ENCODE measurements around the gene ARHGAP8.

DNA sequence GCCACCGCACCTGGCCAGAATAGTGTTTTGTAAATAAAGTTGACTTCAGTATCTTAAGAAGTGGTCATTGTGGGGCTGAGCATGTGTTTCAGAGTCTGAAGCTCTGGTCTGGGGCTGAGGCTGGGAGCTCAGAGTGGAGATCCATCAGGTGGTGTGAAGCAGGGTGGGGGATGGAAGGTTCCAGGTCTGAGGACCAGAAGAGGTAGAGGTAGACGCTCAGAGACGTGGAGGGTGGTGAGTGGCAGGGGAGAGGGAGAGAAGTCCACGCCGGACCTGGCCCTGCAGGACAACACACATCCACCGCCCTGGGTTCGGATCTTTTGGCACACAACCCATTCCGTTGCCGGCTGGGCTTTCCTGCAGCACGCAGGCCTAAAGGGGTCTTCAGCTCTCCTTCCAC, 40.7 kb downstream of the ARHGAP8 start:
- TF ChIP-seq POLR2A (IDR thresholded peaks at IDR 0.05; ENCODE audit: low read depth, low read length) (no peak), POLR2AphosphoS5 (IDR thresholded peaks at IDR 0.05; ENCODE audit: low read depth, low read length) (no peak)

Measured in GM12892 (cell line).